OCI-LY1 (cell line): ENCODE data around the gene PARD3B.

Experiments used
- H2AFZ ChIP-seq: fragments of 200-600 bp; sonication (generic), shearing (Covaris generic); 2 replicates; pipeline ENCODE4 v1.6.0; 2014; ENCODE audit warnings: antibody characterized with exemption, mild to moderate bottlenecking, low read length
- H3F3A ChIP-seq: fragments of 200-600 bp; sonication (generic), shearing (Covaris generic); 2 replicates; pipeline ENCODE4 v1.6.0; 2014; ENCODE audit warnings: mild to moderate bottlenecking, antibody characterized with exemption, low read length, moderate library complexity; ENCODE audit not compliant: insufficient read depth
- H3K27ac ChIP-seq: fragments of 200-600 bp; sonication (generic); 2 replicates; pipeline ENCODE4 v1.5.1; 2014; ENCODE audit warnings: low read length, mixed run types, mild to moderate bottlenecking, low read depth; ENCODE audit not compliant: poor library complexity, severe bottlenecking
- H3K27me3 ChIP-seq: fragments of 200-600 bp; sonication (generic); 2 replicates; pipeline ENCODE4 v1.6.0; 2014; ENCODE audit warnings: antibody characterized with exemption, mild to moderate bottlenecking, low read length, moderate library complexity; ENCODE audit not compliant: insufficient read depth
- H3K36me3 ChIP-seq: fragments of 200-600 bp; sonication (generic); 2 replicates; pipeline ENCODE4 v1.6.1; 2014; ENCODE audit warnings: mild to moderate bottlenecking, antibody characterized with exemption, low read length, moderate library complexity, mixed read lengths; ENCODE audit not compliant: insufficient read depth
- H3K4me1 ChIP-seq: fragments of 200-600 bp; sonication (generic); 2 replicates; pipeline ENCODE4 v1.5.1; 2014; ENCODE audit warnings: mild to moderate bottlenecking, low read length, moderate library complexity; ENCODE audit not compliant: insufficient read depth, severe bottlenecking
- H3K4me2 ChIP-seq: fragments of 200-600 bp; sonication (generic), shearing (Covaris generic); 2 replicates; pipeline ENCODE4 v1.6.1; 2014; ENCODE audit warnings: low read length
- H3K4me3 ChIP-seq: fragments of 200-600 bp; sonication (generic); 2 replicates; pipeline ENCODE4 v1.5.1; 2014; ENCODE audit warnings: low read length, low read depth, mild to moderate bottlenecking, mixed read lengths; ENCODE audit not compliant: poor library complexity, severe bottlenecking
- H3K79me2 ChIP-seq: fragments of 200-600 bp; shearing (Covaris generic); 2 replicates; pipeline ENCODE4 v1.6.1; 2016; ENCODE audit warnings: mixed run types, low read length, mixed read lengths; ENCODE audit not compliant: insufficient read depth
- H3K9ac ChIP-seq: fragments of 200-600 bp; sonication (generic), shearing (Covaris generic); 2 replicates; pipeline ENCODE4 v1.6.1; 2014; ENCODE audit warnings: mild to moderate bottlenecking, low read length, mixed read lengths
- H3K9me2 ChIP-seq: fragments of 200-600 bp; sonication (generic), shearing (Covaris generic); 2 replicates; pipeline ENCODE4 v1.6.1; 2014; ENCODE audit warnings: low read depth, mild to moderate bottlenecking, low read length, mixed read lengths
- H3K9me3 ChIP-seq: fragments of 200-600 bp; shearing (Covaris generic); 2 replicates; pipeline ENCODE4 v1.6.1; 2014; ENCODE audit warnings: low read length, mixed read lengths
- H4K20me1 ChIP-seq: fragments of 200-600 bp; sonication (generic), shearing (Covaris generic); 2 replicates; pipeline ENCODE4 v1.6.0; 2016; ENCODE audit warnings: mild to moderate bottlenecking, low read length; ENCODE audit not compliant: insufficient read depth
- EZH2 ChIP-seq: fragments of 200-600 bp; sonication (generic), shearing (Covaris generic); IDR thresholded peaks from 2 replicates; pipeline ENCODE4 v1.8.0; 2017; ENCODE audit warnings: borderline replicate concordance, mixed run types, mild to moderate bottlenecking, antibody characterized with exemption, low read length, moderate library complexity, mixed read lengths
- TF ChIP-seq, protein P1 (sequence below): fragments of 200-600 bp; sonication (generic), shearing (Covaris generic); IDR thresholded peaks from 2 replicates; pipeline ENCODE4 v1.5.1; 2017; ENCODE audit warnings: mild to moderate bottlenecking, antibody characterized with exemption, low read length, moderate library complexity, mixed read lengths

PARD3B gene

DNA sequence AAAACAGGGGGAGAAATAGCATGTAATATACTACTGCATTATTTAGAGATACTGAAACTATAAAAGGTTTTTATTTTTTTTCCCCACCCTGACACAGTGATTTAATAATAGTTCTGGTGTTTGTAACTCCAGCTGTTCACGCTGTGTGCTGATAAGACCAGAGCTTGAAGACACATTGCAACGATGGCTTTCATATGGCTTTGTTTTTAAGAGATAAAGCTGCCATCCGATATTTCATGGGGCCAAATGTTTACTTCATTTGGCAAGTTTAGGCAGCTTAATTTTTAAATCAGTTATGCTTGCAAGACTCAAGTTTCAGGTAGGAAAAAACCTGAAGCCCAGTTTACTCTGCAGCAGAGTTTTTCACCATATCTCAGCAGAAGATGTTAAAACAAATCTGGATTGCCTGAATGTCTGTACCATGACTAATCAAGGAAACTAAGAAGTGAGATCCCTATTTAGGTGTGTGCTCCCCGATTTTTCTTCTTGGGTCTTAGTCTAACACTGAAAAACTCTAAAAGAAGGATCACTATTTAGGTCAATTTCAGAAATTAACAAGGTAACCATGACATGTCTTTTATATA, 508.6 kb downstream of the PARD3B start:
- Histone ChIP-seq H3K27me3 (no peaks in the 10 kb centered on the region), H3K27ac (no peak overlapping the region), H3K36me3 (no peaks in the 10 kb centered on the region), H2AFZ (no peak overlapping the region), H3F3A (no peaks in the 10 kb centered on the region), H3K9me2 (no peaks in the 10 kb centered on the region), H3K9me3 (no peaks in the 10 kb centered on the region), H3K9ac (no peak overlapping the region), H4K20me1 (no peaks in the 10 kb centered on the region), H3K4me2 (no peak overlapping the region), H3K4me3 (no peak overlapping the region), H3K79me2 (no peaks in the 10 kb centered on the region), H3K4me1 (no peaks in the 10 kb centered on the region)
- no peak for TF ChIP-seq EZH2
- TF ChIP-seq, protein P1, sequence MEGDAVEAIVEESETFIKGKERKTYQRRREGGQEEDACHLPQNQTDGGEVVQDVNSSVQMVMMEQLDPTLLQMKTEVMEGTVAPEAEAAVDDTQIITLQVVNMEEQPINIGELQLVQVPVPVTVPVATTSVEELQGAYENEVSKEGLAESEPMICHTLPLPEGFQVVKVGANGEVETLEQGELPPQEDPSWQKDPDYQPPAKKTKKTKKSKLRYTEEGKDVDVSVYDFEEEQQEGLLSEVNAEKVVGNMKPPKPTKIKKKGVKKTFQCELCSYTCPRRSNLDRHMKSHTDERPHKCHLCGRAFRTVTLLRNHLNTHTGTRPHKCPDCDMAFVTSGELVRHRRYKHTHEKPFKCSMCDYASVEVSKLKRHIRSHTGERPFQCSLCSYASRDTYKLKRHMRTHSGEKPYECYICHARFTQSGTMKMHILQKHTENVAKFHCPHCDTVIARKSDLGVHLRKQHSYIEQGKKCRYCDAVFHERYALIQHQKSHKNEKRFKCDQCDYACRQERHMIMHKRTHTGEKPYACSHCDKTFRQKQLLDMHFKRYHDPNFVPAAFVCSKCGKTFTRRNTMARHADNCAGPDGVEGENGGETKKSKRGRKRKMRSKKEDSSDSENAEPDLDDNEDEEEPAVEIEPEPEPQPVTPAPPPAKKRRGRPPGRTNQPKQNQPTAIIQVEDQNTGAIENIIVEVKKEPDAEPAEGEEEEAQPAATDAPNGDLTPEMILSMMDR, result no peak

DNA sequence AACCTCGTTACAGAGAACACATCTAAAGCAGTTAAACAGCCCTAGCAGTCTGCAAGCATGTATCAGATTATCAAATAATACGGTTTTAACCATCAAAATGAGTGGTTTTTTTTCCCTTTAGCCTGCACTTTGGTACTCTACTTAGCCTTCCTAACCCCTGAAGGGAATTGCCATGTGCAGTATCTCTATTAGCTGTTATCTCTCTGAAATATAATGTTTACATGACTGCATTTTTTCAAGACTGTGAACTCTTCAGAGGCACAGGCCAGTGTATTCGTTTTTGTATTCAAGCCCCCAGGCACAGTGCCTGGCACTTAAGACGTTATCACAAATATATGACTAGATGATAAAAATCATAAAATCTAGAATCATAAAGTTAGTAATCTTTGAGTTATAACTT, 509.5 kb downstream of the PARD3B start:
- Histone ChIP-seq H3K9me3 (no peaks in the 10 kb centered on the region), H3F3A (no peaks in the 10 kb centered on the region)

DNA sequence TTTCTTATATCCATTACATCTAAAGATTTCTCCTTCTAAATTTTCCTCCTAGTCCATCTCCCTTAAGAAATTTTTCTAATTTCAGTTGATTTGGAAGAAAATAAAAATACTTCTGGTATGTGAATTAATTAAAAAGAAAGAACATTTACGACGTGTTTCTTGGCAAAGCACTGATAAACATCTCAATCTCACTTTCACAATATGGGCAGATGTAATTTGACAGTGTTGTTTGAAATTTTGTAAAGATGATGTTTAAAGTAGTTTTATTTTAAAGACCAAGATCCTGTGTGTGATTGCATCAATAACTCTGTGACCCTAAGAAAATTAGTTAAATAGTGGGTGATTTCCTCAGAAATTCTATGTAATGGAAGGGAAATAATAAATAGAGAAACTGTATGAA, 510.0 kb downstream of the PARD3B start:
- Histone ChIP-seq H3K4me2 (no peak overlapping the region), H3K36me3 (no peaks in the 10 kb centered on the region), H2AFZ (no peak overlapping the region), H3K4me3 (no peak overlapping the region), H3K9me3 (no peaks in the 10 kb centered on the region), H4K20me1 (no peaks in the 10 kb centered on the region), H3K4me1 (no peaks in the 10 kb centered on the region), H3K9ac (no peak overlapping the region), H3K9me2 (no peaks in the 10 kb centered on the region), H3K79me2 (no peaks in the 10 kb centered on the region), H3F3A (no peaks in the 10 kb centered on the region), H3K27me3 (no peaks in the 10 kb centered on the region), H3K27ac (no peak overlapping the region)
- TF ChIP-seq, protein P1, result no peak
- TF ChIP-seq EZH2, result no peak

More for the DNA sequence above, 509.5 kb downstream of the PARD3B start:
- no peaks in the 10 kb centered on the region for H3K36me3 ChIP-seq
- H3K4me2 ChIP-seq, result no peak overlapping the region
- H2AFZ ChIP-seq, result no peak overlapping the region
- no peak overlapping the region for H3K9ac ChIP-seq
- H3K27me3 ChIP-seq, result no peaks in the 10 kb centered on the region
- no peak overlapping the region for H3K4me3 ChIP-seq
- TF ChIP-seq, protein P1, result no peak
- no peak for TF ChIP-seq EZH2
- no peaks in the 10 kb centered on the region for H3K79me2 ChIP-seq
- H3K4me1 ChIP-seq, result no peaks in the 10 kb centered on the region
- H4K20me1 ChIP-seq, result no peaks in the 10 kb centered on the region
- H3K9me2 ChIP-seq, result no peaks in the 10 kb centered on the region
- no peak overlapping the region for H3K27ac ChIP-seq
